A673 (cell line): ENCODE data around the gene SSR1.
"Not testable (repeated sequence)": the region's sequence is repeated elsewhere in the genome, so short reads cannot be mapped to it uniquely, and the experiment has no call there.

ENCODE experiments used
- CTCF ChIP-seq: fragments of 300-800, 200-600 bp; sonication (generic); conservative IDR thresholded peaks from 2 replicates; pipeline ENCODE4 v1.5.1; 2017; ENCODE audit warnings: low read depth, mild to moderate bottlenecking, antibody characterized with exemption, low read length, moderate library complexity, mixed read lengths
- EZH2 ChIP-seq: fragments of 200-600 bp; sonication (generic); IDR thresholded peaks from 2 replicates; pipeline ENCODE4 v1.6.1; 2017; ENCODE audit warnings: borderline replicate concordance, low read depth, mild to moderate bottlenecking, mixed read lengths, antibody characterized with exemption, low read length; ENCODE audit not compliant: poor library complexity, severe bottlenecking

DNA sequence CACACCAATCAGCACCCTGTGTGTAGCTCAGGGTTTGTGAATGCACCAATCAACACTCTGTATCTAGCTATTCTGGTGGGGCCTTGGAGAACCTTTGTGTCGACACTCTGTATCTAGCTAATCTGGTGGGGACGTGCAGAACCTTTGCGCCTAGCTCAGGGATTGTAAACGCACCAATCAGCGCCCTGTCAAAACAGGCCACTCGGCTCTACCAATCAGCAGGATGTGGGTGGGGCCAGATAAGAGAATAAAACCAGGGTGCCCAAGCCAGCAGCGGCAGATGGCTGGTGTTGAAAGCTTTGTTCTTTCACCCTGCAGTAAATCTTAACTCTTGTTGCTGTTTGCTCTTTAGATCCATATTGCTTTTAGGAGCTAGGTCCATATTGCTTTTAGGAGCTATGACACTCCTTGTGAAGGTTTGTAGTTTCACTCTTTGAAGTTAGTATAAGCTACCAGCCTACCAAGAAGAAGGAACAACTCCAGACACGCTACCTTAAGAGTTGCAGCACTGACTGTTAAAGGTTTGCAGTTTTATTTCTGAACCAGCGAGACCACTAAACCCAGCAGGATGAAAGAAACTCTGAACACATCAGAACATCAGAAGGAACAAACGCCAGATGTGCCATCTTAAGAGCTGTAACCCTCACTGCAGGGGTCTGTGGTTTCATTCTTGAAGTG is 31.9 kb upstream of the SSR1 start:
- not testable (repeated sequence) for TF ChIP-seq CTCF, EZH2
